GM19099 (cell line): Measurements from ENCODE around the gene ZNF185.

Experiments used
- POLR2A ChIP-seq: IDR thresholded peaks from 3 replicates; pipeline ENCODE4 v1.6.1; 2011; ENCODE audit warnings: low read depth; ENCODE audit not compliant: insufficient read length; ENCODE audit errors: extremely low read depth

Gene ZNF185

GRCh38 chrX:152884171-152884570 lies 13.7 kb upstream of the ZNF185 start:
- TF ChIP-seq POLR2A, result no peak

- no peak for TF ChIP-seq POLR2A
These were observed 11.2 kb upstream of the ZNF185 start for GRCh38 chrX:152886716-152887115.

- no peak for TF ChIP-seq POLR2A
These were observed 5.4 kb upstream of the ZNF185 start for GRCh38 chrX:152892499-152892898.

DNA sequence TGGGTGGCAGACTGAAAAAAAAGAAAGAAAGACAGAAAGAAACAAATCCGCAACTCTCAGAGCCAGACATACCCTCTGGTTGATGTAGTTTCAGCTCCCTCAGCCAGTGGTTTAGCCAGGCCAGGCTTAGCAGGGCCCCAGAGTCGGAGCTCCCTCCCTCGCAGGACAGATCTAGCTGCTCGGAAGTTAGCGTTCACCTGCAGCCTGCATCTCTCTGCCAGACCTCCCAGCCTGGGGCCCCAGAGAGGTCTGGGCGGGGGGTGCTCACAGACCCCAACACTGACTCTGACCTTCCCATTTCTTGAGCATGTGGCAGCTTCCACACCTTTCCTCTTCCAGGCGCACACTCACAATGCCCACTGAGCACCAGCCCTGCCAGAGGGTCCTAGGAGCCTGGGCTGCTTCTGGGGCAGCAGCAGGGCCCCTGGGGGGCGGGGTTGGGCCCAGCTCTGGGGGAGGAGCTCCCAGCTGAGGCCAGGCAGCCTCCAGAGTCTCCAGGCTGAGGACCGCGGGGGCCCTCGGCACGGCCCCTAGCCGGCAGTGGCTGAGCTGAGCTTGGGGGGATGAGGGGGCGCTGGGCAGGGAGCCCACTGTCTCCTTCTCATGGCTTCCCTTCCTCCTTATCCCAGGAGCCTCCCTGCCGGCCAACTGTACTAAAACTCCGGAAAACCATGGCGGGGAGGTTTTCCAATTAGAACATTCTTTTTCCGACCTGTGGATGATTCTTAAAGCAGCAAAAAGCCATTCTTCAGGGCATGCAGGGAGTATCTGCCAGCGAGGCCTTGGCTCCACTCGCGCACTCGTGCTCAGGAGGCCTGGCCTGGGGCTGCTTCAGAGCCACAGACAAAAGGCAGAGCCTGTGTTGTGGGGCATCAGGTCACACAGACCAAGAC lies 4.6 kb upstream of the ZNF185 start:
- no peak for TF ChIP-seq POLR2A

GRCh38 chrX:152893980-152894610 lies 3.8 kb upstream of the ZNF185 start:
- TF ChIP-seq POLR2A, result no peak

- TF ChIP-seq POLR2A, result no peak
These were observed 2.7 kb upstream of the ZNF185 start for GRCh38 chrX:152895121-152895520.

- no peak for TF ChIP-seq POLR2A
These were observed 2.0 kb upstream of the ZNF185 start for GRCh38 chrX:152895724-152896420.

DNA sequence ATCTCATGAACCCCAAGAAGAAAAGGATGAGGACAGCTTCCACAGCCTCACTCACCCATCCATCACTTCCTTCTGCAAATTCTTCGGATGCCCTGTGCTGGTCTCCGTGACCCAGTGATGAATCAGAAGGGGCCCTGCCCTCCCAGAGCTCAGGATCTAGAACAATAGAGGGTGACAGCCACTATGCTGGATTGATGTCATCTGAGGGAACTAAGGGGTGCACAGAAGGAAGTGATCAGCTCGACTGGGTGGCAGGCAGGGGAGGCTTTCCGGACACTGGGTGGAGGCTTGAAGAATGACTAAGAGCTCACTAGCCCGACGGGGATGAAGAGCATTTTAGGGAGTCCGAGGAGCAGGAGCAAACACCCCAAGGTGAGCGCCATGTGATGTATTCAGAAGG lies 1.4 kb upstream of the ZNF185 start:
- TF ChIP-seq POLR2A, result no peak

GRCh38 chrX:152898442-152898841 lies 575 bp downstream of the ZNF185 start:
- no peak for TF ChIP-seq POLR2A

DNA sequence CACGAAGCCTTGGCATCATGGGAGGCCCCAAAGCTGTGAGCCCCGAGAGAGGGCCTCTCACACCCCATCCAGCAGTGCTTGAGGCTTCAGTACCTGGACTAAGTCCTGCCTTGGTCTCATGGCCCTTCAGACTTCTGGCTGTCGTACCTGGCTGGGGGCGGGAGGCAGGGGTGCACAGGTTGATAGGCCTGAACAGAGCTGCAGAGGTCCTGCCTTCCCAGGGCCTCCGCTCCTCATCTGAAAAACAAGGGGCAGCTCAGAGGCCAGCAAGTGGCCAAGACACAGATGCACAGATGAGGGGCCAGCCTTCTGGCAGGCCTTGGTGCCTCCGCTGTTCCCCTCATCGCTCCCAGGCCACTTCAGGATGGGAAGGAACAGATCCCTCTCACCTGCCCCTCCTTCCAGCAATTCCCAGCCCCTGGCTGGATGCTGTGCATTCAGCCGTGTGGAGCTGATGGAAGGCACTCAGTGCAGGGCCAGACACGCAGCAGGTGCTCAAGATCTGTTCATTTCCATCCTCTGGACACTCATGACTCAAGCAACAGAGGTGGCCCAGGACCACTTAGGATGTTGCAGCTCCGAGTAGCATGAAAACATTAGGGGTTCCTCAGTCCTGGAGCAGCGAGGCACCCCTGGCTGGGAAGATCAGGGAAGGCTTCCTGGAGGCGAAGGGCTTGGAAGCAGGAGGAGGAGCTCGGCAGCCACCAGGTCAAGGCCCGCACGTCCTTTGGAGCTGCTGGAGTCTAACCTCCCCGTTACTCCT lies 1.4 kb downstream of the ZNF185 start:
- no peak for TF ChIP-seq POLR2A

DNA sequence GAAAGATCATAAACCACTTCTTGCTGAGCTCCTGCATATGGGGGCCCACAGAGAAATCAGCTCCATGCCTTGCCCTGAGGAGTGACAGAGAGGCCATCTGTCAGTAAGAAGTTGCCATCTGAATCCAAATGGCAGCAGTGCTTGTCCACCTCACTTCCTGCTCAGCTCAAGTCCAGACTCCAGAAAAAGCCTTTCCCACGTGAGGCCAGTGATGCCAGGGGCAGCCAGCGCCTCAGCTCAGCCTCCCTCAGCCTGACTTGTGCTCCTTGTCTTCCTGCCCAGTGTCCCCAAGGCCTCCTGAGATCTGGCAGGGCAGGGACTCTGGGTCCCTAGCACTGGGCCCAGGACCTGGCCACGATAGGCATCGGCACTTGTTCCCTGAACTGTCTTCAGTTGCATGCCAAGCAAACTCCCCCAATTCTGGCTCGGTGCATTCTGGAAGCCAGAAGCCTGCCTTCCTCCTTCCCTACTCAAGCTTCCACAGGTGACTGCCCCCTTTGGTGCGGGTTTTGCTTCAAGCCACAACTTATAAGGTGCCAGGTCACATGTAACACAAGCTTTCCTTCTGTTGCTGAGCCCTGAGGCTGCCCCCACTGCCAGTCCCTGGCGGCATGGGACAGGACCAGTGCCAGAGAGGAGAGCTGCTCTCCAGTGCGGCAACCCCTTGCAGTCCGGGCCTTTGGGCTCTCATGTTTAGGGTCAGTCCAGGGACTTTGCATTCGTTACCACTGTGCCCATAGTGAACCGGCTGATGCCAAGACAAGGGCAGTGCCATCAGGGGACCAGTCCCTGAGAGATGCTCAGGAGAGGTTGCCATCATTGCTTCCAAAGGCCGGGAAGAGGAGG lies 2.2 kb downstream of the ZNF185 start:
- TF ChIP-seq POLR2A, result no peak

DNA sequence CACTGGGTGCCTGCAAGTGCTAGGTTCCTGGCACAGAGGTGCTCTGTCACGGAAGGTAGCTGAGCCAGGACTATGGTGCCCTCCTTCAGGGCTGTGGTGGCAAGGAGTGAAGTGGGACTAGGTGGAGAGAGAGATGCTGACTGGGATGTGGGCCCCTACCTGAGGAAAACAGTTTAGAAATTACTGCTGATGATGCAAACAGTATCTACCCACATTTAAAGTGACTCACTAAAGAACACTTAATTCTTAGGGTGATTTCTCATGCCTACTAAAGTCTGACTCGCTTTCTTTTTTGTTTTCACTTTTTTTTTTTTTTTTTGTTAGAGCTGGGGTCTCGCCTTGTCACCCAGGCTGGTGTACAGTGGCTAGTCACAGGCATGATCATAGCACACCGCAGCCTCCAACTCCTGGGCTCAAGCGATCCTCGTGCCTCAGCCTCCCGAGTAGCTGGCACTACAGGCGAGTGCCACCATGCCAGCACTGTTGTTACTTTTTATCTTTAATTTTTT lies 3.1 kb downstream of the ZNF185 start:
- TF ChIP-seq POLR2A, result no peak

DNA sequence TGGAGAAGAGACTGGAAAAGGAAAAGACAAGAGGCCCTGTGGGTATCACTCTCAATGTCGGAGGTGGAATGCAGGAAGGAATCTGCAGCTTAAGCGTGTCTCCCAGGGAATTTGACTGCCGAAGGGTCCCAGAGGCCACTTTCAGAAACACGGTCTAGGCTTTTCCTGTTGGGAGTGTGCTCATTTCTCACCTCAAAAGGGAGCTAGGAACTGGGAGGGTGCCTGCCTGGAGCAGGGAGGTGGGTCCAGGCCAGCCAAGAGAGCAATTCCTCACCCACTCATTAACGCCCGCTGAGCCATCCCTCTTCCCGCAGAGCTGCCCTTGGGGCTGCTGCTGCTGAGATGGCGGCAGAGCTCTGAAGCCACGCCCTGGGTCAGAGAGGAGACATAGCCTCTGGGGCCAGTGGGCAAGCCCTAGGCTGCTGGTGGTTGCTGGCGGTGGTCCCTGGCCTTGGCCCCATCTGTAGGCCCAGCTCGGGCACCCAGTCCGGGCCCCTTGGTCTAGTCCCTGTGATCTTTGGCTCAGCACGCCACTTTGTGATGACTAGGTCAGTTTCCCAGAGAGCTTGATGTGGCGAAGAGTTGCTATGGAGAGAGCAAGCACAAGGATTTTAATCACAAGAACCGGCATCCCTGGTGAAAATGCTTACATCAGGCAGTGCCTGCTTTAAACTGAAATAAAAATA lies 4.1 kb downstream of the ZNF185 start:
- no peak for TF ChIP-seq POLR2A
